GM23248 (cell line): ENCODE data around the gene UBR2. TPM values are rescaled to one million over a fixed set of nuclear protein-coding genes. Genes with fewer than 3 reads are reported as not detected.
A peak's percentile ranks its signal among the peaks of the same experiment; 100 is the strongest.

ENCODE experiments used
- DNase-seq: peaks from one replicate; pipeline ENCODE4 v3.0.0-alpha.2; 2015
- H2AFZ ChIP-seq: fragments of 200-600 bp; sonication (generic); 2 replicates; pipeline ENCODE4 v1.6.1; 2016; ENCODE audit warnings: antibody characterized with exemption
- H3F3A ChIP-seq: fragments of 200-600 bp; sonication (generic); 2 replicates; pipeline ENCODE4 v1.6.1; 2016; ENCODE audit warnings: mild to moderate bottlenecking, antibody characterized with exemption, mixed run types; ENCODE audit not compliant: insufficient read depth
- H3K27ac ChIP-seq: fragments of 200-600 bp; sonication (generic); 2 replicates; pipeline ENCODE4 v1.5.1; 2016; ENCODE audit warnings: mild to moderate bottlenecking
- H3K27me3 ChIP-seq: fragments of 200-600 bp; sonication (generic); replicated peaks from 2 replicates; pipeline ENCODE4 v1.6.1; 2016; ENCODE audit warnings: mild to moderate bottlenecking; ENCODE audit not compliant: insufficient read depth
- H3K36me3 ChIP-seq: fragments of 200-600 bp; sonication (generic); 2 replicates; pipeline ENCODE4 v1.6.1; 2016; ENCODE audit warnings: low read depth, mild to moderate bottlenecking
- H3K4me1 ChIP-seq: fragments of 200-600 bp; sonication (generic); 2 replicates; pipeline ENCODE4 v1.6.1; 2016; ENCODE audit warnings: mild to moderate bottlenecking; ENCODE audit not compliant: insufficient read depth
- H3K4me2 ChIP-seq: fragments of 200-600 bp; sonication (generic); one replicate; pipeline ENCODE4 v1.6.1; 2016; ENCODE audit warnings: mild to moderate bottlenecking; ENCODE audit not compliant: unreplicated experiment
- H3K4me3 ChIP-seq: fragments of 200-600 bp; sonication (generic); 2 replicates; pipeline ENCODE4 v1.5.1; 2016; ENCODE audit warnings: mild to moderate bottlenecking
- H3K79me2 ChIP-seq: fragments of 200-600 bp; sonication (generic); 2 replicates; pipeline ENCODE4 v1.6.1; 2016; ENCODE audit warnings: mild to moderate bottlenecking; ENCODE audit not compliant: insufficient read depth
- H3K9ac ChIP-seq: fragments of 200-600 bp; sonication (generic); 2 replicates; pipeline ENCODE4 v1.6.1; 2016; ENCODE audit warnings: mild to moderate bottlenecking
- H3K9me2 ChIP-seq: fragments of 200-600 bp; sonication (generic); 2 replicates; pipeline ENCODE4 v1.6.1; 2016; ENCODE audit warnings: mixed run types, mild to moderate bottlenecking, moderate library complexity; ENCODE audit not compliant: insufficient read depth
- H3K9me3 ChIP-seq: fragments of 200-600 bp; sonication (generic); one replicate; pipeline ENCODE4 v1.6.1; 2017; ENCODE audit warnings: low read depth
- H4K20me1 ChIP-seq: fragments of 200-600 bp; sonication (generic); 2 replicates; pipeline ENCODE4 v1.6.0; 2016; ENCODE audit not compliant: insufficient read depth
- EZH2 ChIP-seq: fragments of 200-600 bp; sonication (generic); IDR thresholded peaks from 2 replicates; pipeline ENCODE4 v1.6.1; 2018; ENCODE audit warnings: antibody characterized with exemption, mild to moderate bottlenecking; ENCODE audit not compliant: insufficient read depth, poor library complexity, severe bottlenecking
- EZH2phosphoT487 ChIP-seq: fragments of 200-600 bp; sonication (generic); IDR thresholded peaks from 2 replicates; pipeline ENCODE4 v1.6.1; 2018; ENCODE audit warnings: antibody characterized with exemption, moderate library complexity, mild to moderate bottlenecking, low read depth; ENCODE audit not compliant: insufficient read depth
- WGBS, 2 experiments: methylation state at CpG; one replicate each; pipeline ENCODE4 v1.1.6; 2015 to 2017; ENCODE audit warnings: low lambda C conversion rate in 2 of 2, low coverage in 1 of 2; ENCODE audit errors: missing lambda C conversion rate in 2 of 2; 5-methylcytosine and 5-hydroxymethylcytosine counted together
- in situ Hi-C: fragments of 300-500 bp; cut with MboI; formaldehyde crosslinking; loops from 2 replicates; pipeline ENCODE4 v1.15.0; 2020
- polyA plus RNA-seq: library from polyadenylated mRNA; unstranded; fragments of >200 nt; fragmentation: Nextera tagmentation; extraction: Ambion mirVana; gene quantifications from 2 replicates; pipeline ENCODE4 v1.2.1, GENCODE V29; 2016
- total RNA-seq: library from RNA; depleted of rRNA; stranded (reverse); fragments of >200 nt; shearing (Covaris generic); gene quantifications from 2 replicates; pipeline ENCODE4 v1.2.3, GENCODE V29; 2014

The UBR2 gene
- total and polyA plus RNA-seq, 2 experiments from 2014 or later, result 8.5 to 23.3 TPM

- no peaks in the 10 kb centered on the region for H3K36me3 ChIP-seq
- no peaks in the 10 kb centered on the region for H3K27me3 ChIP-seq
- H3K4me3 ChIP-seq, result no peak overlapping the region
- H3F3A ChIP-seq, result peaks cover 3% of the 10 kb centered on the region; the same call in 1 of the 2 replicates
- 85 to 87% methylated on average over 4 of the region's 4 CpGs for WGBS, 2 experiments
- peaks cover 5% of the 10 kb centered on the region; the same call in 1 of the 2 replicates for H3K4me1 ChIP-seq
- H2AFZ ChIP-seq, result no peak overlapping the region
- DNase-seq, result no peak
- H3K4me2 ChIP-seq, result no peak overlapping the region
- H3K79me2 ChIP-seq, result no peaks in the 10 kb centered on the region
- H3K27ac ChIP-seq, result no peak overlapping the region
- TF ChIP-seq EZH2, result no peak
- TF ChIP-seq EZH2phosphoT487, result no peak
- H4K20me1 ChIP-seq, result no peaks in the 10 kb centered on the region
- in situ Hi-C loops, result no loop called here
- H3K9ac ChIP-seq, result no peak overlapping the region
- H3K9me3 ChIP-seq, result no peaks in the 10 kb centered on the region
- no peaks in the 10 kb centered on the region for H3K9me2 ChIP-seq
Observed at GRCh38 chr6:42715871-42716270, 152.0 kb downstream of the UBR2 start.

GRCh38 chr6:42720739-42721138, 156.9 kb downstream of the UBR2 start:
- Histone ChIP-seq H3K27ac (no peak overlapping the region), H4K20me1 (no peaks in the 10 kb centered on the region), H3K9ac (no peak overlapping the region), H3K4me2 (no peak overlapping the region), H3K4me3 (no peak overlapping the region), H3K27me3 (no peaks in the 10 kb centered on the region), H3K36me3 (no peaks in the 10 kb centered on the region), H2AFZ (no peak overlapping the region), H3K79me2 (0 out of 2 replicates have a peak, but pooled peaks cover 7% of the 10 kb centered on the region), H3K9me2 (no peaks in the 10 kb centered on the region), H3K9me3 (no peaks in the 10 kb centered on the region), H3F3A (peaks cover under 1% of the 10 kb centered on the region), H3K4me1 (peaks cover 4% of the 10 kb centered on the region)
- DNase-seq, result peak; percentile 34
- whole genome bisulfite sequencing, 2 experiments, result 55 to 60% methylated on average over 8 of the region's 8 CpGs
- in situ Hi-C loops, result no loop called here
- TF ChIP-seq EZH2 (no peak), EZH2phosphoT487 (no peak)

- H3K9me3 ChIP-seq, result no peaks in the 10 kb centered on the region
- H4K20me1 ChIP-seq, result no peaks in the 10 kb centered on the region
- H3F3A ChIP-seq, result peaks cover 13% of the 10 kb centered on the region
- peaks cover 16% of the 10 kb centered on the region for H3K4me1 ChIP-seq
- WGBS, 2 experiments, result 96% methylated on average over 6 of the region's 6 CpGs
- no peak within 1 kb of the TSS for H3K4me2 ChIP-seq
- DNase-seq, result no peak
- in situ Hi-C loops, result no loop called here
- no peaks in the 10 kb centered on the region for H3K27me3 ChIP-seq
- H3K36me3 ChIP-seq, result no peaks in the 10 kb centered on the region
- TF ChIP-seq EZH2, result no peak
- no peak for TF ChIP-seq EZH2phosphoT487
- no peak within 1 kb of the TSS for H3K4me3 ChIP-seq
- H2AFZ ChIP-seq, result no peak within 1 kb of the TSS
- H3K27ac ChIP-seq, result no peak within 1 kb of the TSS
- H3K9me2 ChIP-seq, result no peaks in the 10 kb centered on the region
- H3K9ac ChIP-seq, result no peak within 1 kb of the TSS
- H3K79me2 ChIP-seq, result 0 out of 2 replicates have a peak, but pooled peaks cover 7% of the 10 kb centered on the region
Observed at GRCh38 chr6:42722497-42722896, 158.7 kb downstream of the UBR2 start, which contains the start of gene PRPH2. TSS of gene PRPH2 (minus strand) at chr6:42722597. CDS start at chr6:42722334, 263 bp downstream.

GRCh38 chr6:42724825-42725224, 161.0 kb downstream of the UBR2 start:
- Histone ChIP-seq H3K27me3 (no peaks in the 10 kb centered on the region), H3K4me1 (peaks cover 24% of the 10 kb centered on the region), H3K9me3 (no peaks in the 10 kb centered on the region), H3K4me3 (no peak overlapping the region), H3K9ac (no peak overlapping the region), H4K20me1 (no peaks in the 10 kb centered on the region), H3F3A (peaks cover 13% of the 10 kb centered on the region), H2AFZ (no peak overlapping the region), H3K36me3 (no peaks in the 10 kb centered on the region), H3K27ac (no peak overlapping the region), H3K9me2 (no peaks in the 10 kb centered on the region), H3K79me2 (0 out of 2 replicates have a peak, but pooled peaks cover 7% of the 10 kb centered on the region), H3K4me2 (no peak overlapping the region)
- in situ Hi-C loops, result no loop called here
- no peak for DNase-seq
- no peak for TF ChIP-seq EZH2phosphoT487

- Histone ChIP-seq H3K27ac (peak overlapping the region; percentile 91), H3K36me3 (no peaks in the 10 kb centered on the region), H3K9me3 (no peaks in the 10 kb centered on the region), H3K27me3 (no peaks in the 10 kb centered on the region), H3K9me2 (no peaks in the 10 kb centered on the region), H3K4me3 (peak overlapping the region; percentile 71), H3K9ac (peak overlapping the region; percentile 81), H3K79me2 (0 out of 2 replicates have a peak, but pooled peaks cover 7% of the 10 kb centered on the region), H3F3A (peaks cover 13% of the 10 kb centered on the region), H4K20me1 (no peaks in the 10 kb centered on the region), H2AFZ (peak overlapping the region; percentile 95), H3K4me2 (peak overlapping the region; percentile 89), H3K4me1 (peaks cover 24% of the 10 kb centered on the region)
- DNase-seq, result peak; percentile 57
- in situ Hi-C loops, result no loop called here
- TF ChIP-seq EZH2phosphoT487, result no peak
Observed at GRCh38 chr6:42726026-42726425, 162.2 kb downstream of the UBR2 start.
